K562 (cell line): ENCODE results near the gene PPP1CC. TPM values are rescaled to one million over a fixed set of nuclear protein-coding genes. Genes with fewer than 3 reads are reported as not detected.
A peak's percentile ranks its signal among the peaks of the same experiment; 100 is the strongest.

ENCODE experiments used
- ARID1B ChIP-seq: fragments of 450-650 bp; IDR thresholded peaks from 2 replicates; pipeline ENCODE4 v1.6.1; 2016; ENCODE audit warnings: antibody characterized with exemption, mild to moderate bottlenecking, inconsistent platforms
- ARID2 ChIP-seq: fragments of 450-650 bp; IDR thresholded peaks from 2 replicates; pipeline ENCODE4 v1.6.1; 2017; ENCODE audit warnings: antibody characterized with exemption, mild to moderate bottlenecking
- BHLHE40 ChIP-seq: IDR thresholded peaks from 2 replicates; pipeline ENCODE4 v1.6.1; 2011; ENCODE audit warnings: low read length, improper control_type of control experiment
- CREM ChIP-seq: IDR thresholded peaks from 2 replicates; pipeline ENCODE4 v1.6.1; 2014; ENCODE audit warnings: antibody characterized with exemption, low read depth
- DPF2 ChIP-seq: fragments of 450-650 bp; IDR thresholded peaks from 2 replicates; pipeline ENCODE4 v1.6.1; 2016
- HIVEP1 ChIP-seq: fragments of 250-450 bp; sonication (Bioruptor Pico); IDR thresholded peaks from 2 replicates; pipeline ENCODE4 v1.4.0; 2020; ENCODE audit warnings: mild to moderate bottlenecking
- RBM39 ChIP-seq: fragments of 200-400 bp; formaldehyde crosslinking; optimal IDR thresholded peaks from 2 replicates; pipeline ENCODE3; 2018; ENCODE audit warnings: low read depth, low read length
- TCF7L2 ChIP-seq: fragments of 150-350 bp; IDR thresholded peaks from 2 replicates; pipeline ENCODE4 v1.6.1; 2016; ENCODE audit warnings: low read depth, mild to moderate bottlenecking, low read length, moderate library complexity
- TEAD1 ChIP-seq, 2 experiments: fragments of 450-650 bp in 1 of 2; sonication (generic) in 1 of 2; formaldehyde crosslinking; IDR thresholded peaks; 2 replicates each; pipeline versions ENCODE4 v1.4.0 to v1.8.0; 2020 to 2022; ENCODE audit warnings: mild to moderate bottlenecking in 2 of 2, missing genetic modification reagents in 1 of 2
- TEAD4 ChIP-seq, 2 experiments: sonication (generic) in 1 of 2; formaldehyde crosslinking in 1 of 2; IDR thresholded peaks; 2 replicates each; pipeline versions ENCODE4 v1.6.1 to v1.8.0; 2012 to 2022; ENCODE audit warnings: borderline replicate concordance in 1 of 2, inconsistent platforms in 1 of 2, low read length in 1 of 2, mild to moderate bottlenecking in 1 of 2, missing genetic modification reagents in 1 of 2
- polyA plus RNA-seq, 8 experiments: library from polyadenylated mRNA; depleted of rRNA in 4 of 8; stranded (reverse) in 5 of 8; unstranded in 3 of 8; fragments of >200 nt; fragmentation: Nextera tagmentation in 2 of 8; fragmentation: Illumina TruSeq in 1 of 8; extraction: Ambion mirVana in 2 of 8; extraction: Trizol in 1 of 8; gene quantifications; 2 replicates each; pipeline versions ENCODE4 v1.2.1 to v1.2.3, GENCODE V29; 2011 to 2014; ENCODE audit warnings: inconsistent platforms in 1 of 8, missing spikeins in 1 of 8
- total RNA-seq, 7 experiments: library from RNA; depleted of rRNA in 6 of 7; stranded (reverse); fragments of >200 nt in 6 of 7; fragmentation: Illumina TruSeq in 2 of 7; extraction: Trizol in 2 of 7; gene quantifications; 2 replicates each; pipeline versions ENCODE4 v1.2.1 to v1.2.3, GENCODE V29; 2011 to 2021; ENCODE audit warnings: low replicate concordance in 1 of 7
- TF ChIP-seq, protein P1 (sequence below): sonication (generic); formaldehyde crosslinking; IDR thresholded peaks from 2 replicates; pipeline ENCODE4 v1.5.0; 2020; ENCODE audit warnings: missing genetic modification reagents
- TF ChIP-seq, protein P2 (sequence below): fragments of 200-400 bp; formaldehyde crosslinking; IDR thresholded peaks from 2 replicates; pipeline ENCODE4 v1.6.1; 2017; ENCODE audit warnings: mild to moderate bottlenecking, low read depth, low read length, moderate library complexity
- TF ChIP-seq, protein P3 (sequence below): fragments of 450-650 bp; formaldehyde crosslinking; IDR thresholded peaks from 2 replicates; pipeline ENCODE4 v1.4.0; 2020; ENCODE audit warnings: mild to moderate bottlenecking, moderate library complexity
- TF ChIP-seq, protein P4 (sequence below), 2 experiments: fragments of 450-650 bp; formaldehyde crosslinking in 1 of 2; IDR thresholded peaks; 2 replicates each; pipeline versions ENCODE4 v1.4.0 to v1.6.1; 2014 to 2020; ENCODE audit warnings: mild to moderate bottlenecking in 2 of 2, borderline replicate concordance in 1 of 2, low read depth in 1 of 2

Gene PPP1CC
- total and polyA plus RNA-seq, 9 of the 15 experiments (the other 6 are each of a cell fraction or from before 2014, with no cell fraction given), result 67.4 to 286 (median 195) TPM

DNA sequence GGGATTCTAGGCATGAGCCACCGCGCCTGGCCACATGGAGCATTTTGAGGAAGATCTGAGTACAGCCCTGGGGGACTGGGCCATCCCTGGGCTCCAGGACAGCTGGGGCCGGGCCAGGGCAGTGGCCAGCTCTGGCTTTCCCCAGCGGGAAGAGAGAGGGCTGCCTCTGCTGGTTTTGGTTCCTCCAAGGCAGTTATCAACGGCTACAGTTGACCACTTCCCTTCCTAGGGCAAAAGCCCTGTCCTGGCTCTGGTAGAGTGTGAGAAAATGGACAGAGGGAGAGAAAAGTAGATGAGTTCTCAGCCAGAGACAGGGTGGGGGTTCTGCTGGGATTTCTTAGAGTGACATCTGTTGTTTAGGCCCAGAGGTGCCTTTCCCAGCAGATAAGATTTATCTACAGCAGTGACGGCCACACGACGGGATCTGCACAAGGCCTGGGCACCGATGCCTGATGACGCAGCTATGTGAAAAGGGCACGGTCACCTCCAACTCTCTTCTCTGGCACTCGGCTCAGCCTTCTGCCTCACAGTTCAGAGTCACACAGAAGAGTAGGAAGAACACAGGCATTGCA lies 48.3 kb downstream of the PPP1CC start (continued):
- TF ChIP-seq RBM39, result no peak
- 0 out of 2 replicates have a peak, but pooled peaks have one; percentile 30 for TF ChIP-seq DPF2
- TF ChIP-seq, protein P1, sequence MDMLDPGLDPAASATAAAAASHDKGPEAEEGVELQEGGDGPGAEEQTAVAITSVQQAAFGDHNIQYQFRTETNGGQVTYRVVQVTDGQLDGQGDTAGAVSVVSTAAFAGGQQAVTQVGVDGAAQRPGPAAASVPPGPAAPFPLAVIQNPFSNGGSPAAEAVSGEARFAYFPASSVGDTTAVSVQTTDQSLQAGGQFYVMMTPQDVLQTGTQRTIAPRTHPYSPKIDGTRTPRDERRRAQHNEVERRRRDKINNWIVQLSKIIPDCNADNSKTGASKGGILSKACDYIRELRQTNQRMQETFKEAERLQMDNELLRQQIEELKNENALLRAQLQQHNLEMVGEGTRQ, result no peak
- TF ChIP-seq TEAD4 (IDR thresholded peaks at IDR 0.05; ENCODE audit: low read length), result peak; percentile 30; the same call in 1 of the 2 replicates
- TF ChIP-seq TEAD4 (CRISPR knock-in tag; IDR thresholded peaks at IDR 0.05; ENCODE audit: borderline replicate concordance), result no peak
- TF ChIP-seq, protein P2, sequence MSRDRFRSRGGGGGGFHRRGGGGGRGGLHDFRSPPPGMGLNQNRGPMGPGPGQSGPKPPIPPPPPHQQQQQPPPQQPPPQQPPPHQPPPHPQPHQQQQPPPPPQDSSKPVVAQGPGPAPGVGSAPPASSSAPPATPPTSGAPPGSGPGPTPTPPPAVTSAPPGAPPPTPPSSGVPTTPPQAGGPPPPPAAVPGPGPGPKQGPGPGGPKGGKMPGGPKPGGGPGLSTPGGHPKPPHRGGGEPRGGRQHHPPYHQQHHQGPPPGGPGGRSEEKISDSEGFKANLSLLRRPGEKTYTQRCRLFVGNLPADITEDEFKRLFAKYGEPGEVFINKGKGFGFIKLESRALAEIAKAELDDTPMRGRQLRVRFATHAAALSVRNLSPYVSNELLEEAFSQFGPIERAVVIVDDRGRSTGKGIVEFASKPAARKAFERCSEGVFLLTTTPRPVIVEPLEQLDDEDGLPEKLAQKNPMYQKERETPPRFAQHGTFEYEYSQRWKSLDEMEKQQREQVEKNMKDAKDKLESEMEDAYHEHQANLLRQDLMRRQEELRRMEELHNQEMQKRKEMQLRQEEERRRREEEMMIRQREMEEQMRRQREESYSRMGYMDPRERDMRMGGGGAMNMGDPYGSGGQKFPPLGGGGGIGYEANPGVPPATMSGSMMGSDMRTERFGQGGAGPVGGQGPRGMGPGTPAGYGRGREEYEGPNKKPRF, result no peak
- TF ChIP-seq TCF7L2, result no peak
- TF ChIP-seq TEAD1 (CRISPR knock-in tag; IDR thresholded peaks at IDR 0.05), result 0 out of 4 replicates have a peak, but pooled peaks of 1 of the 2 experiments have one; percentile 54
- TF ChIP-seq ARID2, result no peak
- 0 out of 2 replicates have a peak, but pooled peaks have one; percentile 10 for TF ChIP-seq BHLHE40
- TF ChIP-seq ARID1B, result peak; percentile 53; the same call in 1 of the 2 replicates
- TF ChIP-seq, protein P3, sequence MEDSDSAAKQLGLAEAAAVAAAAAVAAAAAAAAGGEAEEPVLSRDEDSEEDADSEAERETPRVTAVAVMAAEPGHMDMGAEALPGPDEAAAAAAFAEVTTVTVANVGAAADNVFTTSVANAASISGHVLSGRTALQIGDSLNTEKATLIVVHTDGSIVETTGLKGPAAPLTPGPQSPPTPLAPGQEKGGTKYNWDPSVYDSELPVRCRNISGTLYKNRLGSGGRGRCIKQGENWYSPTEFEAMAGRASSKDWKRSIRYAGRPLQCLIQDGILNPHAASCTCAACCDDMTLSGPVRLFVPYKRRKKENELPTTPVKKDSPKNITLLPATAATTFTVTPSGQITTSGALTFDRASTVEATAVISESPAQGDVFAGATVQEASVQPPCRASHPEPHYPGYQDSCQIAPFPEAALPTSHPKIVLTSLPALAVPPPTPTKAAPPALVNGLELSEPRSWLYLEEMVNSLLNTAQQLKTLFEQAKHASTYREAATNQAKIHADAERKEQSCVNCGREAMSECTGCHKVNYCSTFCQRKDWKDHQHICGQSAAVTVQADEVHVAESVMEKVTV, result 0 out of 2 replicates have a peak, but pooled peaks have one; percentile 7
- TF ChIP-seq, protein P4, sequence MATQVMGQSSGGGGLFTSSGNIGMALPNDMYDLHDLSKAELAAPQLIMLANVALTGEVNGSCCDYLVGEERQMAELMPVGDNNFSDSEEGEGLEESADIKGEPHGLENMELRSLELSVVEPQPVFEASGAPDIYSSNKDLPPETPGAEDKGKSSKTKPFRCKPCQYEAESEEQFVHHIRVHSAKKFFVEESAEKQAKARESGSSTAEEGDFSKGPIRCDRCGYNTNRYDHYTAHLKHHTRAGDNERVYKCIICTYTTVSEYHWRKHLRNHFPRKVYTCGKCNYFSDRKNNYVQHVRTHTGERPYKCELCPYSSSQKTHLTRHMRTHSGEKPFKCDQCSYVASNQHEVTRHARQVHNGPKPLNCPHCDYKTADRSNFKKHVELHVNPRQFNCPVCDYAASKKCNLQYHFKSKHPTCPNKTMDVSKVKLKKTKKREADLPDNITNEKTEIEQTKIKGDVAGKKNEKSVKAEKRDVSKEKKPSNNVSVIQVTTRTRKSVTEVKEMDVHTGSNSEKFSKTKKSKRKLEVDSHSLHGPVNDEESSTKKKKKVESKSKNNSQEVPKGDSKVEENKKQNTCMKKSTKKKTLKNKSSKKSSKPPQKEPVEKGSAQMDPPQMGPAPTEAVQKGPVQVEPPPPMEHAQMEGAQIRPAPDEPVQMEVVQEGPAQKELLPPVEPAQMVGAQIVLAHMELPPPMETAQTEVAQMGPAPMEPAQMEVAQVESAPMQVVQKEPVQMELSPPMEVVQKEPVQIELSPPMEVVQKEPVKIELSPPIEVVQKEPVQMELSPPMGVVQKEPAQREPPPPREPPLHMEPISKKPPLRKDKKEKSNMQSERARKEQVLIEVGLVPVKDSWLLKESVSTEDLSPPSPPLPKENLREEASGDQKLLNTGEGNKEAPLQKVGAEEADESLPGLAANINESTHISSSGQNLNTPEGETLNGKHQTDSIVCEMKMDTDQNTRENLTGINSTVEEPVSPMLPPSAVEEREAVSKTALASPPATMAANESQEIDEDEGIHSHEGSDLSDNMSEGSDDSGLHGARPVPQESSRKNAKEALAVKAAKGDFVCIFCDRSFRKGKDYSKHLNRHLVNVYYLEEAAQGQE (IDR thresholded peaks at IDR 0.05; ENCODE audit: borderline replicate concordance), result peak; percentile 15; the same call in 1 of the 2 replicates
- TF ChIP-seq, protein P4 (CRISPR knock-in tag; IDR thresholded peaks at IDR 0.05; ENCODE audit: low read depth), result no peak
- 0 out of 2 replicates have a peak, but pooled peaks have one; percentile 35 for TF ChIP-seq HIVEP1 (CRISPR knock-in tag)
- peak; percentile 48; the same call in 1 of the 2 replicates for TF ChIP-seq CREM
